Measurements from ENCODE around the gene ZNF219. TPM values are rescaled to one million over a fixed set of nuclear protein-coding genes. Genes with fewer than 3 reads are reported as not detected.

Gene ZNF219
- total and polyA plus RNA-seq, 7 experiments from 2014 or later = 2.3 to 22.1 (median 6.5) TPM

DNA sequence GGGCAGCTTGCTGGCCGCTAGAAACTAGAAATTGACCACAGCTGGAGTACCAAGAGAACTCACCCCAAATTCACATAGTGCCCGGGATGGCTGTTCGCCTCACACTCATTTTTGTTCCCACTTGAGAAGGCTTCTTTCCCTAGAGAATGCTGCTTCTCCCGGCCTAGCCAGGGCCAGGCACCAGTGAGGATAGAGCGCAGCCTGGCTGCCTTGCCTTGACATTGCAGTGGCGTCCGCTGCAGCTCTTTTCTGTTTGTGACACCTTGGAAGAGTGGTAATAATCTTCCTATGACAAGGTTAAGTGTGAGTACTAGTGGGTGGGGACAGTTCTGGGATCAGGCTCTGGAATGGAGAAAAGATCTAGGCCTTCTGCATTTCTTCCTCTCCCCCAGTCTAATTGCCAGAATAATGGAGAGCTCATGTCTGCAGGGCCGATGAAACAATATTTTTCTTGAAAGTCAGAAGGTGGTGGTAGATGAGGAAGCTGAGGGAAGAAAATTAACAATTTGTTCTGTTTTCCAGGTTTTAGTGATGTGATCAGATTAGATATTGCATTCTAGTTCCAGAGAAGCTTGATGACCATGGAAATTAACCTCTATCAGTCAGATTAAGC lies 6.1 kb upstream of the ZNF219 start:
- intact Hi-C loops (cut with micrococcal nuclease) = loop anchor here (1.0 to 5.0 kb wide), 17 partner anchors 12 to 762 kb away; partner anchors contain the start of genes SUPT16H (in 2 of the 2), CHD8 (in 1 of the 2), HNRNPC (in 1 of the 2) and METTL17 (in 1 of the 2)
- peaks cover 17 to 35% (median 20%) of the 10 kb centered on the region in 7 donors for H3K4me1 Mint-ChIP-seq
- Histone ChIP-seq H3K36me3 (ENCODE audit: control insufficient read depth in 2 of 3, insufficient read depth in 3 of 3, low read length in 3 of 3) (no peaks in the 10 kb centered on the region), H3K27ac (ENCODE audit: low read depth, low read length) (peak overlapping the region; percentile 96), H3K9me3 (ENCODE audit: control insufficient read depth in 2 of 3, low read length in 3 of 3) (no peaks in the 10 kb centered on the region), H3K4me3 (ENCODE audit: low read length) (peak overlapping the region; percentile 94), H3K27me3 (ENCODE audit: control insufficient read depth in 2 of 2, insufficient read depth in 2 of 2, low read length in 2 of 2) (peaks cover 0 to 4% of the 10 kb centered on the region in 2 donors), H3K4me1 (ENCODE audit: control insufficient read depth in 2 of 2, insufficient read depth in 2 of 2, low read length in 2 of 2) (peaks cover 3 to 8% of the 10 kb centered on the region in 2 donors)
- H3K4me3 Mint-ChIP-seq = peak overlapping the region; percentile 74 to 99 (median 91)
- H3K27ac Mint-ChIP-seq = peak overlapping the region; percentile 25 to 97 (median 89)
- ATAC-seq (peak; percentile 58), DNase-seq (peak; percentile 44 to 69 (median 63))
- H3K9me3 Mint-ChIP-seq = no peaks in the 10 kb centered on the region
- peaks cover 0 to 1% (median 0%) of the 10 kb centered on the region in 5 donors for H3K36me3 Mint-ChIP-seq
- peaks cover 0 to 4% (median 0%) of the 10 kb centered on the region in 5 donors for H3K27me3 Mint-ChIP-seq
- ChIA-PET POLR2A (interaction anchor here (0.6 to 5.9 kb wide), 14 partner anchors 11 to 333 kb away, joined by 3 to 53 read pairs (median 3); no protein-coding TSS in a partner anchor), CTCF (interaction anchor here (0.6 to 8.6 kb wide), 13 partner anchors 9 to 1704 kb away, joined by 3 to 158 read pairs (median 9); partner anchors contain the start of genes ARHGEF40, RNASE7 and SLC39A2)

DNA sequence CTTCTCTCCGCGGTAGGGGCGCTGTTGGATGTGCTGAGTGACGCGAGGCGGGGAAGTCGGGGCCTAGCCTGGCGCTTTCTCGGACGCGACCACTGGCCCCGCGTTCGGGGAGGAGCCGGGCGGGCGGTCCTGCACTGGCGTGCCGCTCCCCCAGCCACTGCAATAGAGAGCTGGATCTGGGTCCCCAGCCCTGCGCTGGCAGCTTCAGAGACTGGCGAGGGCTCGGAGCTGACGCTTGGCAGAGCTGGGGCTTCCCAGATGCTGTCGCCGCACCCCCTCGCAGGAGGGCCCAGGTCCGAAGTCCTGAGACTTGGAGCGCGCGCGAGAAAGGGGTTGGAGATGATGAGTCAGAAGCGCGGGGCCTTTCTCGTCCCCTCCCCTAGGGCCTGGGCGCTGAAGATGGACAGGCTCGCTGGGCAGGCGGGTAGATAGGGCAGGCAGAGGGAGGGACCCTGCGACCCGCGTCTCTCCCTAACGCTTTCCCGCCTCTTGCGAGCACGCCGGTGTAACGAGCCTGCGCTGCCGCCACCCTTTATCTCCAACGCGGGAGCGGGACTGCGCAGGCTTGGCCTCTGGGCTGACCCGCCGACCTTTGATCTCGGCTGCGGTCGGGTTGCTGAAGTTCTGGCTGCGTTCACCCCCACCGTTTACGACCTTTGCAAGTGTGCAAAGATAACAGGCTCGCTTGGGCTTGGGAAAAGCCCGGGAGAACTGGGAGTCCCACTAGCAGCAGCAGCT lies 5.4 kb upstream of the ZNF219 start:
- peaks cover 0 to 4% of the 10 kb centered on the region in 2 donors for H3K27me3 ChIP-seq (ENCODE audit: control insufficient read depth in 2 of 2, insufficient read depth in 2 of 2, low read length in 2 of 2)
- Mint-ChIP-seq H3K36me3 (peaks cover 0 to 1% (median 0%) of the 10 kb centered on the region in 5 donors), H3K4me3 (peak overlapping the region; percentile 74 to 99 (median 91)), H3K9me3 (peaks cover 0 to 1% (median 0%) of the 10 kb centered on the region in 11 donors), H3K4me1 (peaks cover 23 to 41% (median 26%) of the 10 kb centered on the region in 7 donors), H3K27ac (peak overlapping the region; percentile 25 to 97 (median 89)), H3K27me3 (peaks cover 0 to 11% (median 0%) of the 10 kb centered on the region in 5 donors)
- ATAC-seq (peak; percentile 92), DNase-seq (peak; percentile 87 to 94 (median 92))
- H3K4me3 ChIP-seq (ENCODE audit: low read length) = peak overlapping the region; percentile 94
- no peaks in the 10 kb centered on the region for H3K9me3 ChIP-seq (ENCODE audit: control insufficient read depth in 2 of 3, low read length in 3 of 3)
- POLR2A ChIA-PET = interaction anchor here (1.1 to 5.9 kb wide), 10 partner anchors 10 to 333 kb away, joined by 3 to 53 read pairs (median 9); no protein-coding TSS in a partner anchor
- no peaks in the 10 kb centered on the region for H3K36me3 ChIP-seq (ENCODE audit: control insufficient read depth in 2 of 3, insufficient read depth in 3 of 3, low read length in 3 of 3)
- intact Hi-C loops (cut with micrococcal nuclease) = loop anchor here (1.0 to 5.0 kb wide), 24 partner anchors 12 to 762 kb away; partner anchors contain the start of genes CHD8 (in 2 of the 2), HNRNPC (in 2 of the 2), METTL17 (in 2 of the 2) and METTL3 (in 2 of the 2)
- peak overlapping the region; percentile 96 for H3K27ac ChIP-seq (ENCODE audit: low read depth, low read length)
- H3K4me1 ChIP-seq (ENCODE audit: control insufficient read depth in 2 of 2, insufficient read depth in 2 of 2, low read length in 2 of 2) = peaks cover 3 to 8% of the 10 kb centered on the region in 2 donors
- CTCF ChIA-PET = interaction anchor here (0.6 to 8.6 kb wide), 12 partner anchors 10 to 105 kb away, joined by 3 to 158 read pairs (median 10); partner anchors contain the start of genes ARHGEF40, RNASE7 and SLC39A2

- Mint-ChIP-seq H3K36me3 (peaks cover 0 to 1% (median 0%) of the 10 kb centered on the region in 5 donors), H3K27me3 (peaks cover 0 to 15% (median 0%) of the 10 kb centered on the region in 5 donors), H3K27ac (peak overlapping the region; percentile 25 to 97 (median 89)), H3K4me3 (peak overlapping the region; percentile 74 to 99 (median 91)), H3K9me3 (peaks cover 0 to 4% (median 0%) of the 10 kb centered on the region in 11 donors), H3K4me1 (peaks cover 27 to 45% (median 30%) of the 10 kb centered on the region in 7 donors)
- DNase-seq = no peak
- H3K36me3 ChIP-seq (ENCODE audit: control insufficient read depth in 2 of 3, insufficient read depth in 3 of 3, low read length in 3 of 3) = no peaks in the 10 kb centered on the region
- H3K9me3 ChIP-seq (ENCODE audit: control insufficient read depth in 2 of 3, low read length in 3 of 3) = no peaks in the 10 kb centered on the region
- peak overlapping the region; percentile 94 for H3K4me3 ChIP-seq (ENCODE audit: low read length)
- POLR2A ChIA-PET = interaction anchor here (1.1 to 5.9 kb wide), 5 partner anchors 10 to 88 kb away, joined by 4 to 53 read pairs (median 22); no protein-coding TSS in a partner anchor
- H3K27ac ChIP-seq (ENCODE audit: low read depth, low read length) = peak overlapping the region; percentile 96
- intact Hi-C loops (cut with micrococcal nuclease) = loop anchor here (1.0 to 5.0 kb wide), 14 partner anchors 114 to 761 kb away; partner anchors contain the start of genes CHD8 (in 2 of the 2), PIP4P1 (in 2 of the 2), TOX4 (in 2 of the 2) and HNRNPC (in 1 of the 2)
- CTCF ChIA-PET = interaction anchor here (1.2 to 8.6 kb wide), 7 partner anchors 9 to 88 kb away, joined by 3 to 158 read pairs (median 37); partner anchors contain the start of genes ARHGEF40 and RNASE7
- H3K27me3 ChIP-seq (ENCODE audit: control insufficient read depth in 2 of 2, insufficient read depth in 2 of 2, low read length in 2 of 2) = peaks cover 0 to 4% of the 10 kb centered on the region in 2 donors
- no peak for ATAC-seq
- H3K4me1 ChIP-seq (ENCODE audit: control insufficient read depth in 2 of 2, insufficient read depth in 2 of 2, low read length in 2 of 2) = peaks cover 3 to 8% of the 10 kb centered on the region in 2 donors
These were observed 4.9 kb upstream of the ZNF219 start for GRCh38 chr14:21103411-21103709.

DNA sequence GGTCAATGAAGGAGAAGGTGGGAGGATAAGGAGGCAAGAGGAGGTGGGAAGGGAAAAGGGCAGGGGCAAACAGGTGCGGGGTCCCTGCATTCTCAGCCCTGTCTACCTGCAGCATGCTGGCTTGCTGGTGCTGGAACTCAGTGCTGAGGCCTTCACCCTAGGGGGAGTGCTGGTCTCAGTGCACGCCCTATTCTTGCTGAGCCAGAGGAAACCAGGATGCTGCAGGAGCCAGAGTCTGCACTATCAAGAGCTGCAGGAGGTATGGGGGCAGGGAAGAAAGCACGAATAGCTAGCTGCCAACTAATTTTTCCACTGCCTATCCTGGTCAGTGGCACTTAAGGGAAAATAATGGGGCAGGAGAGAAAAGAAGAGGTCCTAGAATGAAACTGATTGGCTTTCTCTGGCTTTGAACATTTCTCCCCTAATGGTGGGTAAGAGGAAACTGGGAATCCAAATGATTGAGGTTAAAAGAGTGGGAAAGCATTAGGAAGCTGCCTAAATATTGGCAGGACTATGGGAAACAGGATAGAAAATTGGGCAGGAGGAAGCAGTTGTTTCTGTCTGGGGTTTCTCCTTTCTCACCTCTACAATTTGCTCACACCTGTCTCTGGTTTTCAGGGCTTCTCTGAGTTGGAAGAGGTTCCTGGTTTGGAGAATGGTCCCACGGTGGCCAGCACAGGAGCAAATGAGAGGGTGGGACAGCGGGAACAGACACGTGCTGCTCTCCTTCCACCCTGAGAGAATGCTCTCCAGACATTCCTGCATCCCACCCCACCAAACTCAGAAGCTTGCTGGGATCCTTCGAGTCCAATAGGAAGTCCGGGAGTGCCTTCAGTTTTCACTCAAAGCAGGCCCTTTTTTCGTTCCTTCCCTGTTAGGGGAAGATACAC lies 4.3 kb upstream of the ZNF219 start:
- intact Hi-C loops (cut with micrococcal nuclease) = loop anchor here (1.0 to 5.0 kb wide), 14 partner anchors 113 to 760 kb away; partner anchors contain the start of genes CHD8 (in 2 of the 2), PIP4P1 (in 2 of the 2), TOX4 (in 2 of the 2) and HNRNPC (in 1 of the 2)
- H3K27ac ChIP-seq (ENCODE audit: low read depth, low read length) = peak overlapping the region; percentile 96
- H3K27ac Mint-ChIP-seq = peak overlapping the region in 8 of 9 donors; percentile 76 to 97 (median 86)
- peaks cover 0 to 15% (median 0%) of the 10 kb centered on the region in 5 donors for H3K27me3 Mint-ChIP-seq
- ChIA-PET CTCF (interaction anchor here (1.2 to 8.6 kb wide), 9 partner anchors 9 to 88 kb away, joined by 3 to 158 read pairs (median 17); partner anchors contain the start of gene ARHGEF40), POLR2A (interaction anchor here (1.1 to 5.9 kb wide), 5 partner anchors 9 to 88 kb away, joined by 4 to 53 read pairs (median 22); no protein-coding TSS in a partner anchor)
- peak overlapping the region; percentile 94 for H3K4me3 ChIP-seq (ENCODE audit: low read length)
- peak overlapping the region in 9 of 10 donors; percentile 55 to 99 (median 92) for H3K4me3 Mint-ChIP-seq
- ATAC-seq = no peak
- no peak for DNase-seq
- H3K36me3 Mint-ChIP-seq = peaks cover 0 to 1% (median 0%) of the 10 kb centered on the region in 5 donors
- no peaks in the 10 kb centered on the region for H3K9me3 ChIP-seq (ENCODE audit: control insufficient read depth in 2 of 3, low read length in 3 of 3)
- H3K4me1 Mint-ChIP-seq = peaks cover 27 to 45% (median 30%) of the 10 kb centered on the region in 7 donors
- peaks cover 3 to 8% of the 10 kb centered on the region in 2 donors for H3K4me1 ChIP-seq (ENCODE audit: control insufficient read depth in 2 of 2, insufficient read depth in 2 of 2, low read length in 2 of 2)
- peaks cover 0 to 4% (median 0%) of the 10 kb centered on the region in 11 donors for H3K9me3 Mint-ChIP-seq
- peaks cover 0 to 4% of the 10 kb centered on the region in 2 donors for H3K27me3 ChIP-seq (ENCODE audit: control insufficient read depth in 2 of 2, insufficient read depth in 2 of 2, low read length in 2 of 2)
- no peaks in the 10 kb centered on the region for H3K36me3 ChIP-seq (ENCODE audit: control insufficient read depth in 2 of 3, insufficient read depth in 3 of 3, low read length in 3 of 3)

DNA sequence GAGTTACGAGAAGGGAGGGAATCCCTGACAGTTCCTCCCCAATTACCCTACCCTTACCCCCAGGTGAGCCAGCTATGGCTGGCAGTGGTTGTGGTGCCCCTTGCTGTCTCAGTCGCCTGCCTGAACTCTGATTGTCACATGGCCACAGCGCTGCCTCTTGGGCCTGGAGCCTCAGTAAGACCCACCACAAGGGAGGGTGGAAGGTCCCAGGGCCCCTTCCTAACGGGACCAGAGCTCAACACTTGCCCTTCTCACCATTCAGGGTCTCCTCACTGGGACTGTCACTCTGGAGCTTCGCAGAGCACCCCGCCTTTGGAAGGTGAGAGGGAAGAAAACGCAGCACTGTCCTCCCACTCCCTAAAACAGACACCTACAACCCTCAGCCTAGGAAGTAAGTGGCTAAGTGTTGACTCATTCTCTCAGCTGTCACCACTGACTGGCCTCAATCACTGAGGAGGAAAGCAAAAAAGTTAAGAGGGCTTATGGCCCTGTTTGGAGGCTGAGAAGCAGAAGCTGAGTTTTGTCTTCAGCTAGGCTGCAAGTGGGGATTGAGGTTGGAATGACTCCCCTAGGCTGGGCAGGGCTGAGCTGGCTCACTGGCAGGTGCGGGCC lies 3.5 kb upstream of the ZNF219 start:
- peak overlapping the region in 2 of 10 donors; percentile 29 to 37 for H3K4me3 Mint-ChIP-seq
- peaks cover 26 to 43% (median 34%) of the 10 kb centered on the region in 7 donors for H3K4me1 Mint-ChIP-seq
- peaks cover 0 to 21% (median 0%) of the 10 kb centered on the region in 5 donors for H3K27me3 Mint-ChIP-seq
- peaks cover 0 to 6% (median 0%) of the 10 kb centered on the region in 11 donors for H3K9me3 Mint-ChIP-seq
- no peaks in the 10 kb centered on the region for H3K9me3 ChIP-seq (ENCODE audit: control insufficient read depth in 2 of 3, low read length in 3 of 3)
- peaks cover 3 to 16% of the 10 kb centered on the region in 2 donors for H3K4me1 ChIP-seq (ENCODE audit: control insufficient read depth in 2 of 2, insufficient read depth in 2 of 2, low read length in 2 of 2)
- intact Hi-C loops (cut with micrococcal nuclease) = loop anchor here (2.0 to 5.0 kb wide), 9 partner anchors 280 to 760 kb away; partner anchors contain the start of genes PIP4P1 (in 2 of the 2), CHD8 (in 1 of the 2), METTL3 (in 1 of the 2) and PARP2 (in 1 of the 2)
- H3K27ac ChIP-seq (ENCODE audit: low read depth, low read length) = no peak overlapping the region
- peak overlapping the region in 3 of 9 donors; percentile 68 to 82 (median 76) for H3K27ac Mint-ChIP-seq
- DNase-seq = no peak
- ChIA-PET POLR2A (interaction anchor here (1.3 to 5.9 kb wide), 4 partner anchors 8 to 87 kb away, joined by 4 to 53 read pairs (median 18); no protein-coding TSS in a partner anchor), CTCF (interaction anchor here (1.3 to 5.1 kb wide), 5 partner anchors 10 to 87 kb away, joined by 3 to 37 read pairs (median 14); no protein-coding TSS in a partner anchor)
- H3K27me3 ChIP-seq (ENCODE audit: control insufficient read depth in 2 of 2, insufficient read depth in 2 of 2, low read length in 2 of 2) = peaks cover 0 to 4% of the 10 kb centered on the region in 2 donors
- H3K36me3 ChIP-seq (ENCODE audit: control insufficient read depth in 2 of 3, insufficient read depth in 3 of 3, low read length in 3 of 3) = no peaks in the 10 kb centered on the region
- ATAC-seq = no peak
- no peak overlapping the region for H3K4me3 ChIP-seq (ENCODE audit: low read length)
- peaks cover 0 to 1% (median 0%) of the 10 kb centered on the region in 5 donors for H3K36me3 Mint-ChIP-seq
